NCI-H2227 (cell line): ENCODE measurements around the gene TTL.
A peak's percentile ranks its signal among the peaks of the same experiment; 100 is the strongest.
"Not testable (repeated sequence)": the region's sequence is repeated elsewhere in the genome, so short reads cannot be mapped to it uniquely, and the experiment has no call there.

ENCODE experiments used
- DNase-seq: peaks from one replicate; lab custom pipeline; 2025; ENCODE audit not compliant: unreplicated experiment; lab: John Stamatoyannopoulos, UW

The TTL gene

DNA sequence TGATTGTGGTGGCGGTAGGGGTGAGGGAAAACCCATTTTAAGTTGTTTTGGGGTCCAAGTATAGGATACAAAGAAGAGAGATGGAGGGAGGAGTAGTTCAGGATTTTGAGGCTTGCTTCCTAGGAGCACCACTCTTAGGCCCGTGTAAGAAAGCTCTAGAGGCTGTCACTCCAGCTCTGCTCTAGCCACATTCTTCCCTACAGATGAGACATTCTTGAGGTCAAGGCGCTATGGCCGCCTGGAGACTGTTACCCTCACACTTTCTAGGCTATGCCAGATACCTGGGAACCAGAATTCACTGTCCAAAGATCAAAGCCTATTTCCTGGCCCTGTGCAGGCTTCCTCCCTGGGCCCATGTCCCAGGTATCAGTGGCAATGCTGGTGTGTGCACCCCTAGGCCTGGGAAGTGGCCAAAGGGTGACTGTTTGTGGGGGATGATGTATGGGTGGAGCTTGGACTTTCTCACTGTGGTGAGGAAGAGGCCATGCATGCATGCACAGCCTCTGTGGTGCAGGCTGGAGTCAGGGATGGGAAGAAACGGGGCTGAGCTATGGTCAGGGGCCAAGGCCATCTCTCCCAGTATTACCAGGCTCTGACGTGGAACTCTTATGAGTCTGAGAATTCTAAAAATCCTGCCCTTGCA is 7.0 kb upstream of the TTL start:
- no peak for DNase-seq

DNA sequence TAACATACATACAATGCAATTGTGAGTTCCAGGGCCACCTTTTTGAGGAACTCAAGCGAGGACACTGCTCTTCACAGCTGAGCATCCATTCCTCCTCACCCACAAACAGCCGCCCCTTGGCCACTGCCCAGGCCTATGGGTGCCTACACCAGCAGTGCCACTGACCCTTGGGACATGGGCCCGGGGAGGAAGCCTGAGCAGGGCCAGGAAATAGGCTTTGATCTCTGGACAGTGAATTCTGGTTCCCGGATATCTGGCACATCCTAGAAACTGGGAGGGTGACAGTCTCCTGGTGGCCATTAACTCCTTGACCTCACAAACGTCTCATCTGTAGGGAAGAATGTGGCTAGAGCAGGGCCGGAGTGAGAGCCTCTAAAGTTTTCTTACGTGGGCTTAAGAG is 5.5 kb upstream of the TTL start:
- DNase-seq = no peak

DNA sequence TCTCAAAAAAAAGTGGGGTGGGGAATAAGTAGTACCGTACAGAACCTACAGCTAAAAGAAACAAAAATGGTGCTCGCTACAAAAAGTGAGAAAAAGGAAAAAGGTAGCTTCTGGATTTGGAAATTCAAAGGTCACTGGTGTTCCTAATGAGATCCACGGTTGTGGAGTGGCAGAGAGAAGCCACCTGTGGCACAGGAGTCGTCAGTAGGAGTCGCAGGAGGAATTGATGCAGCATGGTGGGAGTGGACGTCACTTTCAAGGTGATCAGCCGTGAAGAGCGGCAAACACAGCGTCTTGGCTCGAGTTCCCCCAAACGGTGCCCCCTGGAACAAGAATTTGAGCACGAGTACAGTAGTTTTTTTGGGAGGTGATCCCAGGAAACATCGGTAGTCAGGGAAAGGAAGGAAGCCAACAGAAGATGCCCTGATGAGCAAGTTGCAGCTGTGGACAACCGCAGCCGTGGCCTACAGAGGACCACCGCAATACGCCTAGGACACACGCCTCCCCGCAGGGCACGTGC is 1.4 kb upstream of the TTL start:
- DNase-seq = peak; percentile 43

DNA sequence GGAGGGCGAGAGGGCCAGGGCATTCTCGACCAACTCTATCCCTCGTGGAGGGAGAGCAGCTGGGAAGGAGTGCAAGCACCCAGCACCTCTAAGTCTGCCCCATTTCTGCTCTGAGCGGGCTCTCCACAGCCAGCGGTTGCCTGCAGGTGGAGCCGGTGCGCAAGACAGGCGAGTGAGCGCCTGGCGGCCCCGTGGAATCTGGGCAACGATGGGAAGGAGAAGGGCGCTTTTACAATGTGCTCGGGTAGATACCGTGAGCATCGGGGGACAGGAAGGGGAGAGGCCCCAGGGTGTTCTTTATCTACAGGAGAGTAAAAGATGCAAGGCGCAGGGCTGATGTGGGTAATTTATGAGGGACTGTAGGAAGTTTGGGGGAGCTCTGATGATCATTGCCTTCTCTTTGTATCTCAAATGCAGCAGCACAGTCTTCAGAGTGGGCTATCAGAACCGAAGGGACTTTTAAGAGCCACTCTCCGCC is 867 bp upstream of the TTL start:
- DNase-seq = peak; percentile 88

DNA sequence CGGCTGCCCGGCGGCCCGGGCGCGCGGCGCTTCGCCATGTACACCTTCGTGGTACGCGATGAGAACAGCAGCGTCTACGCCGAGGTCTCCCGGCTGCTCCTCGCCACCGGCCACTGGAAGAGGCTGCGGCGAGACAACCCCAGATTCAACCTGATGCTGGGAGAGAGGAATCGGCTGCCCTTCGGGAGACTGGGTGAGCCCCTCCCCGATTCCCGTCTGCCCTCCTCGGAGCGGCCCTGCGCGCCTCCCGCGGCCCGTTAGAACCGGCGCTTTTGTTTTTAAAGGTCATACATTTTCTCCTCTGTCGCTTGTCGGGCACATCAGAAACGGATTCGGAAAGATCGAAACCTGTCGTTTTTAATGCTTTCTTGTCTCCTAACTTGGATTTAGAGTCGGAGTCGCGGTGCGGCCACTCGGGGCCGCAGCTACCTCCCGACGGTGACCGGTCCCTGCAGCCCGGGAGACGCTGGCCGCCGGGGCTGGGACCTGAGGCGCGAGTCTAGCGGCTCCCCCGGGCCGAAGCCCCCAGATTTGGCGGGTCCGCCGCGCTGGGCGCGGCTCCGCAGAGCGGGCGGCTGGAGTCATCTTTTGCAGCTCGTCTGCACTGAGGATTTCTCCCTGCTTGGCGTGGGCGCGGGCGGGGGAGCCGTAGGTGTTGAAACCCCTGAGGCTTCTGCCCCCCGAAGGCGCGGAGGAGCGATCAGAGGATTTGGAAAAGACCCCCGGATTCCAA is 519 bp downstream of the TTL start:
- DNase-seq = peak; percentile 69

DNA sequence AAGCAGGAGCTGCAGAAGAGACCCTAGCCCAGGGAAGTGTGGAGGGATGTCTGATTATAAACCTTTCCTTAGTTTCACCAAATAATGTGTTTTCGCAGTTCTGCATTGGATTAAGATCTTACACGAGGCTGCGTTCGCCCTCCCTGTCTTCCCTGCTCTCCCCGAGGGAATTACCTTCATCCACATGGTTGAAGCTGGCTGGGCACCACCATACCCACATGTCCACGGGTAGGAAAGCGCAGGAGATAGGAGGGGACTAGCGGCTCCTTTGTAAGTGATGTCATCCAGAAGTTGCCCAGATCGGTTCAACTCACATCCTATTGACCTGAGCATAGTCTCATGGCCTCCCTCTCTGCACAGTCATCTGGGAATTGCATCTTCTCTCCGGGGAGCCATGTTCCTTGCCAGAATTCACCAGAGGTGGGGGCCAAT is 1.1 kb downstream of the TTL start:
- DNase-seq = peak; percentile 64

DNA sequence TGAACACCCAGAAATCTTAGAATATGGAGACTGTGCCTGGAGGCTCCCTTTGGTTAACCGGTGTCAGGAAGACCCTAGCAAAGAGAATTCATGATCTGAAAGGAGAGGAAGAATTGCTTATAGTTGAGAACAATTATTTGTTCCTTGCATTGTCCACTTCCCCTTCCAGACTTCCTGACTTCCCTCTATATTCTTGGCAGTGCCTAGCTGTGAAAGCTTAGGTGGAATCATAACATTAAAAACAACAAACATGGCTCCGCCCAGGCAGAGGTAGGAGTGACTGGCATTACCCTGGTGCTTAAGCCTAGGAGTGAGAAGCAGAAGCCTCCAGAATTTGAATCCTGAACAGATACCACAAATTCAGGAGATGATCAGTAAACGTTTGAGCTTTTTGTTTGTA is 1.9 kb downstream of the TTL start:
- peak; percentile 6 for DNase-seq

DNA sequence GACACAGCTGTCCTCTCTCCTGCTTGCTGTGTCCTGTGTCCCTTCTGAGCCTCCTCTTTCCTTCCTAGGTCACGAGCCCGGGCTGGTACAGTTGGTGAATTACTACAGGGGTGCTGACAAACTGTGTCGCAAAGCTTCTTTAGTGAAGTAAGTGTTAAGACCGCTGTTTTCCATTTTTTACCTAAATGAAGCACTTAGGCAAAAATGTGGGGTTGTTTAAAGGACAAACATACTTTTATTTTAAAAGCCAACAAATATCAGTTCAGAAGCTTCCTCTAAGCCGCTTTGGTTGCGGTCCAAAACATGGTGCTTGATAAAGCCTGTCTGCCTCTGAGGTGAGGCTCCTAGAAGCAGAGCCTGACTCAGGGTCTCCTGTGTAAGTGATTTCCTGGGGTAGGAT is 3.9 kb downstream of the TTL start:
- DNase-seq = no peak

DNA sequence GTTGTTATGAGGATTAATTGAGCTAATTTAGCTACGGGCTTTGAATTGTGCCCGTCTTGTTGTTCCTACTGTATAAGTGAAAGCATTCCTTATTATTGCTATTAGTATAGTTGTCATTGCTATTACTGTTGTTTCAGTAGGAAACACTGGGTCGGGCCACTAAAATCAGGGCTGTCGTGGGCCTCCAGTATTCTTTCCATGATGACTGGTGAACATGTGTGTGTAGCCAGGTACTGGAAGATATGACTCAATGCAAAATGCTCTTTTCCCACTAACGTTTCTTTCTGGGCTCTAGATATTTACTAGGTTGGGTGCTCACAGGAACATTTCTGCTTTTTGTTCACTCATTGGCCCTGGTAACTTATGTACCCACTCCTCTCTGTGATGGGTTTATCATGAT is 4.9 kb downstream of the TTL start:
- DNase-seq = no peak

DNA sequence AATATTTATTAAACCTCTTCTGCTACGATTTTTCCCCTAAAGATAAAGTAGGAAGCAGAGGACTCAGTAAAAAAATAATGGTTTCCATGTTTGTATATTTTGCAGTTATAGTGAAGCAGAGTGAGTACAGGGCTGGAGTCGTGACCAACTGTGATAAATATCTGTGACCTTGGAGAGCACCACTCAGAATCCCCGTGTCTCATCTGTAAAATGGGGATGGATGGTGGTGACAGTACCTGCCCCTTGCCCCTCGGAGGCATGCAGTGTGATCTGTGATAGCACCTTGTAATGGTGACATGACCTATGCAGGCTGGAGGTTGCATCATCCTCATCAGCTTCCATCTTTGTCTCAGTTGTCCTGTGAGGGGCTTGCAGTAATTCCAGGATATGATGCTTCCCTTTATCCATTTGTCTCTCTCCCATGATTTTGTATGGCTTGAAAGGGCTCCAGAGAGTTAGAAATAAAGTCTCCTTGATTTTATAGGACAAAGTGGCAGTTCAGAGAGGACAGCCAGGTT is 5.5 kb downstream of the TTL start:
- DNase-seq = no peak

DNA sequence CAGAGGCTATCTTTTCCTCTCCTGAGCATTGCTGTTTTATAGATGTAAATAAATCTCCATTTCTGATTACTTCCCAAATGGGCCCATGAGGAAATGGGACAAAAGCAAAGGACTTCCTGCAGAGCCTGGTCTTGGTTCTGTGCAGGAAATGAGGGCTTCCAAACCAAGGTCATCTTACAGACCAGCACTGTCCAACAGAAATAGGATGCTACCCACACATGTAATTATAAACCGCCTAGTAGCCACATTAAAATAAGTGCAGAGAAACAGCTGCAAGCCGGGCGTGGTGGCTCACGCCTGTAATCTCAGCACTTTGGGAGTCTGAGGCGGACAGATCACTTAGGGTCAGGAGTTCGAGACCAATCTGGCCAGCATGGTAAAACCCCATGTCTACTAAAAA is 6.2 kb downstream of the TTL start:
- DNase-seq = no peak

DNA sequence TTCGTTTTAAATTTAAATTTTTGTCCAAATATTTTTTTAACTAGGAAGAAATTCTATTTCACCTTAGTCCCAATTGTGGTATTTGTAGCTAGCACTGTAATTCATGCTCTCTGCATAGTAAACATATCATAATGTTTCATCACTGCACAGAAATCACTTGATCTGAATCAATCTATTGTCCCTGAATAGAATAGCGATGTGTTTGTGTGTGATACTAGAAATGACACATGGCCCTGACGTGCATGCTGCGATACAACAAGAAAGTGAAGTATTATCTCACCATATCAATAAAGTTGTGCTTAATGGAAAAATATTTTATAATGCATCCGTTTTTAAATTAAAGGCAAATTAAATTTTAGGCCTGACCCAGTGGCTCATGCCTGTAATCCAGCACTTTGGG is 10.0 kb downstream of the TTL start:
- no peak for DNase-seq

DNA sequence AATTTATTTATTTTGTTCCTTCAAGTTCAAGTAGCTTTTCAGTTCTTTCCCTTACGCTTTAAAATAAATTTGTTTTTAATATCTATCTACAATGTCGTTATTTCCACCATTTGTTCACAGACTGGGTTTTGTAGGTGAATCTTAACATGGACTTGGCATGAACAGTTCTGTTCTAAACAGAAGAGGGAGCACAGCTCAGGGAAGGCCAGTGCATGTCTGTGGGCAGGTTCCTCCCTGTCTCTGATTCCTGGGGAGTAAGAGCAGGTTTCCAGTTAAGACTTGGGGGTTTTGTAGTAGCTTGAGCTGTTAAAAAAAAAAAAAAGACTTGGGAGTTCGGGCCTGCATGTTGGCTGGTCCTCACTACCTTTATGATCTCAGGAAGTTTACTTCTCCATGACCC is 11.1 kb downstream of the TTL start:
- no peak for DNase-seq

DNA sequence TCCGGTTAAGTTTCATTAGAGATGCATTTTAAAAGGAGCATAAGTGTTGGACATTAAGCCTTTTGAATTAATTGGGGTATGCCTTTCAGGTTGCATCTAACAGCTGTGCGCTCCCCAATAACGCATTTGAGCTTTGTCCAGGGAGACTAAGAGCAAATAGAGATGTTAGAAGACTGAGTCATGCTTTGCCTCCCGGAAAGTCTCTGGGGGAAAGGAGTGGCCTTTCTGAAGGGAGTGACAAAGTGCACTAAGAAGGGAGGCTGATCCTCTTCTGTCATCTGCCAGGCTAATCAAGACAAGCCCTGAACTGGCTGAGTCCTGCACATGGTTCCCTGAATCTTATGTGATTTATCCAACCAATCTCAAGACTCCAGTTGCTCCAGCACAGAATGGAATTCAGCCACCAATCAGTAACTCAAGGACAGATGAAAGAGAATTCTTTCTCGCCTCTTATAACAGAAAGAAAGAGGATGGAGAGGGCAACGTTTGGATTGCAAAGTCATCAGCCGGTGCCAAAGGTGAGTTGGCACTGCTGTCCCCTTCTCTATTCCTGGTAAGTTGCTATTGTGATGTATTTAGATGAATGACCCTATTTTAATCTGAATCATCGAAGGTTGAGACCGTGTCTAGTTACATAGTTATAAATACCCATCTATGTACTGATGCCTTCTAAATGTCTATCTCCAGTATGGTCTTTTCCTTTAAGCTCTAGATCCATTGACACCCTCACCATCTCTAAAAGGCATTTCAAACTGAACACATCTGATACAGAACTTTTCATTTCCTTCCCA is 12.1 kb downstream of the TTL start:
- DNase-seq = no peak

DNA sequence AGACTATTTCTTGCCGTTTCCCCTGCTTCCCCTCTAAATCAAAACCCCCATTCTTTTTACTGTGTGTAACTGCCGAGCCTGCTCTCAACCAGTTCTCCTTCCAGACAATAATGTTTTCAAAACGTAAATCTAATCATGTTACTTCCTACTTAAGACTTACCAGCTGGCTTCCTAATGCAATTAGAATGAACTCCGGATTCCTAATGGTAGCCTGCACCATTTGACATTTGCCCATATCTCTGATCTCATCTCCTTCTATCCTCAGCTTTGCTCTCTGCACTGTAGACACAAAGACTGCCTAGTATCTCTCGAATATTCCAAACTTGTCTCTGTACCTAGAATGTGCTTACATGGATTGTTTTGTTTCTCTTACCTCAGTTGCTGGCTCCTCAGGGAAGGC is 12.9 kb downstream of the TTL start:
- DNase-seq = no peak

DNA sequence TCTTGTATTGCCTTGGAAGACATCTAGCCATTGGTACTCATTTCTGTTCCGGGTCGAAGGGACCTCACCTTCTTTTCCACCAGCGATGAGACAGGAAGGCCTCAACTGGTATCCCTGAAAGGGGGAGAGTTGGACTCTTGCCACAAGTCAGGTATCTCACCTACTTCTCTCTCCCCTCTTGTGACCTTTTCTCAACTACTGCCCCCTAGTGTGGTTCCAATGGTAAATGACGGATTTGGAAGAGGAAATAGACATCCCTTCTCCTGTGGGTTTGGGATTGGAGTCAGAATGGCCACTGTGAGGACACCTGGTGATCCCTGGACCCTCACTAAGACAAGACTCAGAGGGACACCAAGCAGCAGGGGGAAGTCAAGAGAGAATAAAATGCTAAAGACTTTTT is 13.9 kb downstream of the TTL start:
- DNase-seq = not testable (repeated sequence)

DNA sequence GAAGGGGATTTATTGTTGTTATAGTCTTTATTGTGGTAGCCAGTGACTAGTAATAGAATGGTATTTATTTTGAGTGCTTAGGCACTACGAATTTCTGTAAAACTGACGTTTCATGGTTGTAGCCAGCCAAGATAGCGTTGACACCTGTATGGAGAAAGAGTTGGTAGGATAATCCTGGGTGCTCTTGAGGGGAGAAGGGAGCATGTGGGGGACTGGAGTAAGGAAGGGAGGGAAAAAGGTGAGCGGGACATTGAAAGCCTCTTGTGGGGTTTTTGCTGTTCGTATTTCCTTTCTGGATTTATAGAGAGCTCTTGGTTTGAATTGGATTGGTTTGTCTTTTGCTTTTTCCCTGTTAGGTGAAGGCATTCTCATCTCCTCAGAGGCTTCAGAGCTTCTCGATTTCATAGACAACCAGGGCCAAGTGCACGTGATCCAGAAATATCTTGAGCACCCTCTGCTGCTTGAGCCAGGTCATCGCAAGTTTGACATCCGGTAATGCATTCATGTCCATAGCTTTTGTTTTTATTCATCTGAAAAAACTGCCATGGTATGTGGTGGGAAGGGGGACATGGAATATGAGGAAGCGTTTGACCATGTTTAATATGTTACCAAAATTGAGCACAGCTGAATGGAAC is 19.0 kb downstream of the TTL start:
- peak; percentile 18 for DNase-seq

DNA sequence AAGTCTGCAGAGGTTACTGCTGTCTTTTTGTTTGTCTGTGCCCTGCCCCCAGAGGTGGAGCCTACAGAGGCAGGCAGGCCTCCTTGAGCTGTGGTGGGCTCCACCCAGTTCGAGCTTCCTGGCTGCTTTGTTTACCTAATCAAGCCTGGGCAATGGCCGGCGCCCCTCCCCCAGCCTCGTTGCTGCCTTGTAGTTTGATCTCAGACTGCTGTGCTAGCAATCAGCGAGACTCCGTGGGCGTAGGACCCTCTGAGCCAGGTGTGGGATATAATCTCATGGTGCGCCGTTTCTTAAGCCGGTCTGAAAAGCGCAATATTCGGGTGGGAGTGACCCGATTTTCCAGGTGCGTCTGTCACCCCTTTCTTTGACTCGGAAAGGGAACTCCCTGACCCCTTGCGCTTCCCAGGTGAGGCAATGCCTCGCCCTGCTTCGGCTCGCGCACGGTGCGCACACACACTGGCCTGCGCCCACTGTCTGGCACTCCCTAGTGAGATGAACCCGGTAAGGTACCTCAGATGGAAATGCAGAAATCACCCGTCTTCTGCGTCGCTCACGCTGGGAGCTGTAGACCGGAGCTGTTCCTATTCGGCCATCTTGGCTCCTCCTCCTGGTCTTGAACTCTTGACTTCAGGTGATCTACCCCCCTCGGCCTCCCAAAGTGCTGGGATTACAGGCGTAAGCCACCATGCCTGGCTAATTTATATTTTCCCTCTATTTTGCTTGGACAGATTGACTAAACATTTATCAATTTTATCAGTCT is 27.5 kb downstream of the TTL start:
- DNase-seq = not testable (repeated sequence)

DNA sequence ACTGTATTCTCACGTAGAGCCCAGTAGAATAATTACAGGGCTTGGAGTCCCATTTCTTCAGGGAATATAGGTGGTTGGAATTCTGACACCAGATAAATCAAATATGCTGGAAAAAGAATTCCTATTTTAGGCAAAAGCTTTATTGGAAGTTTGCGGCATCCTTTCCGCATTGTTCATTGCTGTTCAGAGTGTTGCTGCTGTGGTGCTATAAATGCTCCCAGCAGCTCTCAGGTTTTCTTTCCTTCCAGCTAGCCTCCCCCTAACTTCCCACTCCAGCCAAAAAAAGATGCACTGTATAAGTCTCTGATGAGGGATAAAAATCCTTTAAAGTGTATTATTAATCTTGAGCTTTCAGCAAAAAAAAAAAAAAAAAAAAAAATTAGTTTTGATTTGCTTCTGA is 34.8 kb downstream of the TTL start:
- no peak for DNase-seq

DNA sequence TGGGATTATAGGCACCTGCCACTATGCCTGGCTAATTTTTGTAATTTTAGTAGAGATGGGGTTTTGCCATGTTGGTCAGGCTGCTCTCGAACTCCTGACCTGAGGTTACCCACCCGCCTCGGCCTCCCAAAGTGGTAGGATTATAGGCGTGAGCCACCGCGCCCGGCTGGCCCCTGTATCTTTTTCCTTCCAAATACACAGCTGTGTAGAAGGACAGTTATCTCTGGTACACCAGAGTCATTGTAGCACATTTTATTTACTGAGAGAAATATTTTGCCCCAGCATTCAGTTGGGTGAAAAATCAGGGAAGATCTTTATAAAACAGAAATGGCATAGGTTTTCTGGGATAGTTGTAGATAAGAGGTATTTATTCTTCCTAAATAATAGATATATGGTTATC is 36.9 kb downstream of the TTL start:
- DNase-seq = no peak
